Liver (tissue), 9 donors: ENCODE data around the gene RELL1. TPM values are rescaled to one million over a fixed set of nuclear protein-coding genes. Genes with fewer than 3 reads are reported as not detected.

Experiments
- DNase-seq: peaks from one replicate; pipeline ENCODE4 v3.0.0-alpha.2; 2017; ENCODE audit warnings: low spot score
- H3K27ac ChIP-seq, 2 donors: one replicate each; pipeline ENCODE4 v1.7.0; 2013; ENCODE audit warnings: inconsistent platforms in 2 of 2, low read length in 2 of 2, control low read depth in 1 of 2, low read depth in 1 of 2, mild to moderate bottlenecking in 1 of 2
- H3K27me3 ChIP-seq, 4 donors: one replicate each; pipeline versions ENCODE4 v1.6.1 to v1.7.0; 2013; ENCODE audit warnings: low read length in 3 of 4, inconsistent platforms in 1 of 4, mild to moderate bottlenecking in 1 of 4, moderate library complexity in 1 of 4; ENCODE audit not compliant: control insufficient read depth in 4 of 4, insufficient read depth in 4 of 4
- H3K36me3 ChIP-seq, 4 donors: one replicate each; pipeline versions ENCODE4 v1.6.1 to v1.7.0; 2013; ENCODE audit warnings: low read length in 3 of 4, mild to moderate bottlenecking in 3 of 4, low read depth in 1 of 4, moderate library complexity in 1 of 4; ENCODE audit not compliant: control insufficient read depth in 4 of 4, insufficient read depth in 3 of 4
- H3K4me1 ChIP-seq, 4 donors: one replicate each; pipeline versions ENCODE4 v1.6.1 to v1.7.0; 2013; ENCODE audit warnings: low read length in 3 of 4, mild to moderate bottlenecking in 3 of 4, moderate library complexity in 1 of 4; ENCODE audit not compliant: control insufficient read depth in 4 of 4, insufficient read depth in 4 of 4
- H3K4me3 ChIP-seq, 3 donors: one replicate each; pipeline versions ENCODE4 v1.6.1 to v1.7.0; 2013; ENCODE audit warnings: low read length in 3 of 3, control low read depth in 1 of 3, low read depth in 1 of 3, mild to moderate bottlenecking in 1 of 3
- H3K9ac ChIP-seq, 2 donors: one replicate each; pipeline ENCODE4 v1.7.0; 2013; ENCODE audit warnings: low read length in 2 of 2, mild to moderate bottlenecking in 2 of 2, moderate library complexity in 2 of 2, control low read depth in 1 of 2, low read depth in 1 of 2
- H3K9me3 ChIP-seq, 4 donors: one replicate each; pipeline versions ENCODE4 v1.6.1 to v1.7.0; 2013; ENCODE audit warnings: low read length in 3 of 4; ENCODE audit not compliant: control insufficient read depth in 4 of 4
- EGR1 ChIP-seq, 2 donors: IDR thresholded peaks; 2 replicates each; pipeline ENCODE4 v1.6.1; 2016 to 2018; ENCODE audit warnings: antibody characterized with exemption in 2 of 2, low read depth in 2 of 2
- FOXA1 ChIP-seq: IDR thresholded peaks from 2 replicates; pipeline ENCODE4 v1.6.1; 2016; ENCODE audit warnings: antibody characterized with exemption
- FOXA2 ChIP-seq: IDR thresholded peaks from 2 replicates; pipeline ENCODE4 v1.6.1; 2016; ENCODE audit warnings: antibody characterized with exemption
- GABPA ChIP-seq, 2 donors: IDR thresholded peaks in 1 of 2; conservative IDR thresholded peaks in 1 of 2; 2 replicates each; pipeline ENCODE4 v1.6.1; 2016; ENCODE audit warnings: antibody characterized with exemption in 2 of 2, mild to moderate bottlenecking in 1 of 2, moderate library complexity in 1 of 2
- HNF4A ChIP-seq, 2 donors: conservative IDR thresholded peaks; 2 replicates each; pipeline ENCODE4 v1.6.1; 2016; ENCODE audit warnings: antibody characterized with exemption in 2 of 2, mild to moderate bottlenecking in 2 of 2
- HNF4G ChIP-seq: IDR thresholded peaks from 2 replicates; pipeline ENCODE4 v1.6.1; 2016; ENCODE audit warnings: antibody characterized with exemption
- JUND ChIP-seq, 2 donors: IDR thresholded peaks; 2 replicates each; pipeline ENCODE4 v1.6.1; 2016; ENCODE audit warnings: antibody characterized with exemption in 2 of 2
- MAX ChIP-seq: IDR thresholded peaks from 2 replicates; pipeline ENCODE4 v1.6.1; 2016; ENCODE audit warnings: antibody characterized with exemption
- NR2F2 ChIP-seq: IDR thresholded peaks from 2 replicates; pipeline ENCODE4 v1.6.1; 2016; ENCODE audit warnings: antibody characterized with exemption
- RAD21 ChIP-seq, 2 donors: IDR thresholded peaks; 2 replicates each; pipeline ENCODE4 v1.6.1; 2016; ENCODE audit warnings: antibody characterized with exemption in 2 of 2, mild to moderate bottlenecking in 2 of 2
- REST ChIP-seq: IDR thresholded peaks from 2 replicates; pipeline ENCODE4 v1.6.1; 2016; ENCODE audit warnings: antibody characterized with exemption, mild to moderate bottlenecking
- RXRA ChIP-seq, 2 donors: IDR thresholded peaks; 2 replicates each; pipeline ENCODE4 v1.6.1; 2017 to 2018; ENCODE audit warnings: antibody characterized with exemption in 2 of 2, mild to moderate bottlenecking in 1 of 2
- TAF1 ChIP-seq: conservative IDR thresholded peaks from 2 replicates; pipeline ENCODE4 v1.6.1; 2016; ENCODE audit warnings: antibody characterized with exemption, mild to moderate bottlenecking
- YY1 ChIP-seq: IDR thresholded peaks from 2 replicates; pipeline ENCODE4 v1.6.1; 2016; ENCODE audit warnings: antibody characterized with exemption, mild to moderate bottlenecking
- ZBTB33 ChIP-seq: IDR thresholded peaks from 2 replicates; pipeline ENCODE4 v1.6.1; 2016; ENCODE audit warnings: antibody characterized with exemption
- WGBS: extraction: QIAGEN DNeasy Blood & Tissue Kit; methylation state at CpG from one replicate; pipeline ENCODE4 v1.1.7; 2013; 5-methylcytosine and 5-hydroxymethylcytosine counted together
- polyA plus RNA-seq, 2 donors: library from polyadenylated mRNA; stranded (reverse) in 1 of 2; unstranded in 1 of 2; fragments of 200-250 nt in 1 of 2; fragments of >200 nt in 1 of 2; fragmentation: Nextera tagmentation in 1 of 2; extraction: Ambion mirVana in 1 of 2; gene quantifications; one replicate each; pipeline versions ENCODE4 v1.2.1 to v1.2.3, GENCODE V29; 2013 to 2015
- total RNA-seq, 2 donors: library from RNA; depleted of rRNA; stranded (reverse); fragments of >200 nt; gene quantifications; one replicate each; pipeline ENCODE4 v1.2.3, GENCODE V29; 2014
- TF ChIP-seq, protein P1 (sequence below): fragments of 150-350 bp; IDR thresholded peaks from 2 replicates; pipeline ENCODE4 v1.5.1; 2017; ENCODE audit warnings: improper control_type of control experiment, low read depth, low read length; ENCODE audit not compliant: missing input control
- TF ChIP-seq, protein P2 (sequence below): IDR thresholded peaks from 2 replicates; pipeline ENCODE4 v1.6.1; 2016; ENCODE audit warnings: antibody characterized with exemption
- donor health status: healthy.
- donor health status: healthy.
- donor health status: healthy.
- donor health status: healthy.
- donor health status: healthy.

RELL1 gene
- total and polyA plus RNA-seq, 4 donors = 1.5 to 16.8 (median 7.3) TPM

GRCh38 chr4:37603070-37603468 lies 83.1 kb downstream of the RELL1 start:
- no peak overlapping the region for H3K9ac ChIP-seq
- no peaks in the 10 kb centered on the region for H3K9me3 ChIP-seq
- H3K36me3 ChIP-seq = no peaks in the 10 kb centered on the region
- peaks cover 3 to 36% (median 11%) of the 10 kb centered on the region in 4 donors for H3K4me1 ChIP-seq
- H3K27ac ChIP-seq = no peak overlapping the region
- peak; percentile 5 to 9 for TF ChIP-seq HNF4A (conservative IDR thresholded peaks at IDR 0.05)
- TF ChIP-seq NR2F2 = no peak
- no peak for TF ChIP-seq YY1
- no peak for TF ChIP-seq RXRA (IDR thresholded peaks at IDR 0.05)
- TF ChIP-seq, protein P1, sequence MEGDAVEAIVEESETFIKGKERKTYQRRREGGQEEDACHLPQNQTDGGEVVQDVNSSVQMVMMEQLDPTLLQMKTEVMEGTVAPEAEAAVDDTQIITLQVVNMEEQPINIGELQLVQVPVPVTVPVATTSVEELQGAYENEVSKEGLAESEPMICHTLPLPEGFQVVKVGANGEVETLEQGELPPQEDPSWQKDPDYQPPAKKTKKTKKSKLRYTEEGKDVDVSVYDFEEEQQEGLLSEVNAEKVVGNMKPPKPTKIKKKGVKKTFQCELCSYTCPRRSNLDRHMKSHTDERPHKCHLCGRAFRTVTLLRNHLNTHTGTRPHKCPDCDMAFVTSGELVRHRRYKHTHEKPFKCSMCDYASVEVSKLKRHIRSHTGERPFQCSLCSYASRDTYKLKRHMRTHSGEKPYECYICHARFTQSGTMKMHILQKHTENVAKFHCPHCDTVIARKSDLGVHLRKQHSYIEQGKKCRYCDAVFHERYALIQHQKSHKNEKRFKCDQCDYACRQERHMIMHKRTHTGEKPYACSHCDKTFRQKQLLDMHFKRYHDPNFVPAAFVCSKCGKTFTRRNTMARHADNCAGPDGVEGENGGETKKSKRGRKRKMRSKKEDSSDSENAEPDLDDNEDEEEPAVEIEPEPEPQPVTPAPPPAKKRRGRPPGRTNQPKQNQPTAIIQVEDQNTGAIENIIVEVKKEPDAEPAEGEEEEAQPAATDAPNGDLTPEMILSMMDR = peak; percentile 99
- TF ChIP-seq TAF1 = no peak
- peak; percentile 98 to 99 for TF ChIP-seq RAD21 (IDR thresholded peaks at IDR 0.05)
- TF ChIP-seq FOXA1 = no peak
- TF ChIP-seq, protein P2, sequence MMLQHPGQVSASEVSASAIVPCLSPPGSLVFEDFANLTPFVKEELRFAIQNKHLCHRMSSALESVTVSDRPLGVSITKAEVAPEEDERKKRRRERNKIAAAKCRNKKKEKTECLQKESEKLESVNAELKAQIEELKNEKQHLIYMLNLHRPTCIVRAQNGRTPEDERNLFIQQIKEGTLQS = no peak
- TF ChIP-seq JUND (IDR thresholded peaks at IDR 0.05) = no peak
- H3K27me3 ChIP-seq = no peaks in the 10 kb centered on the region
- WGBS = 8% methylated on average over 10 of the region's 10 CpGs
- no peak overlapping the region for H3K4me3 ChIP-seq
- peak; percentile 85 for DNase-seq

DNA sequence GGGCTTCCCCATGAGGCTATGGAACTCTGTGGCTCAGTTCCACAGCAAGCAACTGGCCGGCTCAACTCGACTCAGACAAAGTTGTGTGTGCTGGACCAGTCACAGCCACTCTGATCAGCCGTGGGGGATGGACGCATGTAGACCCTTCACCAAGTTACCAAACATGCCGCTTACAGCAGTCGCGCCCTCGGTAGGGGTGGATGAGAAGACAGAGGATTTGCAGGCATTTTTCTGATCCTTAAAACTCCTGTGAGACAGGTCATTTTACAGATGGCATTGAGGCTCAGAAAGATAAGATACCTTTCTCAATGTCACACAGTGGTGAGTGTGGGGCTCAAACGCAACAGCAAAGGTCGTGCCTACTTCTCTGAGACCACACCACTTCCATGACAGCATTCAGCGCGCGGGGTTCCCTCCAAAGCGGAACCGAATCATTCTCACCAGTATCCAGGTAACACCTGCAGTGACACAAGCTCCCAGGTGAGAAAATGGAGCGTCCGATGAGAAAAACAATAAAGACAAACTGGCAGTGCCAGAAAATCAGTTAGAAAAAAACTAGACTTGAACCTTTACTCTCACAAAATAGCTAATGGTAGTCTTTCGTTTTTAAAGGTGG lies 83.6 kb downstream of the RELL1 start:
- Histone ChIP-seq H3K9ac (no peak overlapping the region), H3K4me3 (no peak overlapping the region), H3K9me3 (no peaks in the 10 kb centered on the region), H3K4me1 (peaks cover 3 to 36% (median 11%) of the 10 kb centered on the region in 4 donors), H3K27ac (no peak overlapping the region), H3K27me3 (no peaks in the 10 kb centered on the region), H3K36me3 (no peaks in the 10 kb centered on the region)
- no peak for DNase-seq
- 55% methylated on average over 18 of the region's 18 CpGs for WGBS
- TF ChIP-seq RAD21 (IDR thresholded peaks at IDR 0.05) = no peak
- no peak for TF ChIP-seq TAF1
- no peak for TF ChIP-seq HNF4A (conservative IDR thresholded peaks at IDR 0.05)
- no peak for TF ChIP-seq HNF4G
- no peak for TF ChIP-seq YY1
- TF ChIP-seq ZBTB33 = no peak
- TF ChIP-seq RXRA (IDR thresholded peaks at IDR 0.05) = no peak
- no peak for TF ChIP-seq REST
- TF ChIP-seq GABPA (IDR thresholded peaks at IDR 0.05 in 1 of 2, conservative IDR thresholded peaks at IDR 0.05 in 1 of 2) = no peak
- TF ChIP-seq FOXA2 = no peak
- no peak for TF ChIP-seq MAX
- TF ChIP-seq JUND (IDR thresholded peaks at IDR 0.05) = no peak
- TF ChIP-seq NR2F2 = no peak
- no peak for TF ChIP-seq EGR1 (IDR thresholded peaks at IDR 0.05; ENCODE audit: low read depth in 2 of 2)
- TF ChIP-seq, protein P2 = no peak
- TF ChIP-seq, protein P1 = no peak
- TF ChIP-seq FOXA1 = no peak
